GM21576 (cell line): Measurements from ENCODE around the gene OR56A3.
A peak's percentile ranks its signal among the peaks of the same experiment; 100 is the strongest.
"Not testable (repeated sequence)": the region's sequence is repeated elsewhere in the genome, so short reads cannot be mapped to it uniquely, and the experiment has no call there.

Experiments used
- ATAC-seq: cut with Tn5 transposase; IDR thresholded peaks from one replicate; pipeline ENCODE4 v1.9.1; 2021; ENCODE audit warnings: mild to moderate bottlenecking, moderate library complexity; ENCODE audit not compliant: unreplicated experiment

Gene OR56A3, protein sequence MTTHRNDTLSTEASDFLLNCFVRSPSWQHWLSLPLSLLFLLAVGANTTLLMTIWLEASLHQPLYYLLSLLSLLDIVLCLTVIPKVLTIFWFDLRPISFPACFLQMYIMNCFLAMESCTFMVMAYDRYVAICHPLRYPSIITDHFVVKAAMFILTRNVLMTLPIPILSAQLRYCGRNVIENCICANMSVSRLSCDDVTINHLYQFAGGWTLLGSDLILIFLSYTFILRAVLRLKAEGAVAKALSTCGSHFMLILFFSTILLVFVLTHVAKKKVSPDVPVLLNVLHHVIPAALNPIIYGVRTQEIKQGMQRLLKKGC

DNA sequence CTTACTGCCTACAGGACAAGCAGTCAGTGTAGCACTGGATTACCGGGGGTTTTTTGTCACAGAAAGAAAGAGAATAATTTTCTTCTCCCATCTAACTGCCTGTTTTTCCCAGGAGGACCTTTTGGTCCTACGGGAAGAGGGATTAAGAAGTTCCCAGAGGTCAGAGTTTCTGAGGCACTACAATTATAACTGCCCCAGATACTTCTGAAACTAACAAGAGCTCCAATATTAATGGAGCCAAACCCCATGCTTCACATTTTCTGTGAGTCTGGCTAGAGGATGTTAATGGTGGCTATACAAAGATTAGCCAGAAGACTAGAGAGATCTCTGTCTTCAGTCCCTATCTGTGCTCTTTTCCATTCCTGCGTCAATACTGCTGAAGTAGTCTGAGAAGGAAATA is at the start of gene OR56A3:
TSS of gene OR56A3 (plus strand) at position 301 of the 400 bp plus-strand sequence. CDS start 5,096 bp downstream, outside the sequence.
- no peak for ATAC-seq

DNA sequence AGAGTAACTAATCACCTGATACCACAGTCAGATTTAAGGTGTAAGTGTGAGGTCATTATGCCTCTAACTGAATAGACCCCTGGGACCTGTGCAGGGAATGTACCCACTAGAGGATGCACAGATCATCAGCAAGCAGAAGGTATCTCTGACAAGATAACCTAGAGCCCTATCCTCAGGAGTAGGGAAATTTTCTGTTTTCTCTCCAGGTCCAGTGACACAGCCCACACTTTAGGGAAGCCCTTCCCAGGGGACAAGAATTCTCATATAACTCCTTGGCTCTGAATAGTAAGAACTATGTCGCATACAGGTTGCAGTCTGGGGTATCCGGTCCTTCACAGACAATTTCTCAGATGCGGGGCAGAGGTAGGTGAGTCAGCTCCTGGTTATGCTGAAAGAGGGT is 49.1 kb upstream of the OR56A3 start, which contains the start of gene OR52E5:
TSS of gene OR52E5 (plus strand) at position 301 of the 400 bp plus-strand sequence. CDS start 7,569 bp downstream, outside the sequence.
- no peak for ATAC-seq

DNA sequence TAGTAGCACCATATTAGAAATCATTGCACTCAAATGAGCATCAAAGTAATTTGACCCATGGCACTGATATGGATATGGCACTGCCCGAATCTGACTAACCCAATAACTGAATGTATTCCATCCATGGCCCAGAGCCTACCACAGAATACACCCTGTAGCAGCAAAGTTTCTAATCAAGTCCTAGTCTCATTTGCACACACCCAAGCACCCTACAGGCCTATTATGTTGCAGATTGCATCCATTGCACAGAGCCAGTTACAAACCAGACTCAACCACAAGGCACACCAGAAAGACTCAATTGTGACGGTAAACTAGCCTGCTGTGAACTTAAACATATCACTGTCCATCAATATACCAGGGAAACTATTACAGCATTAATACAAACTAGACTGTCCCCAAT is 42.5 kb upstream of the OR56A3 start:
- no peak for ATAC-seq

DNA sequence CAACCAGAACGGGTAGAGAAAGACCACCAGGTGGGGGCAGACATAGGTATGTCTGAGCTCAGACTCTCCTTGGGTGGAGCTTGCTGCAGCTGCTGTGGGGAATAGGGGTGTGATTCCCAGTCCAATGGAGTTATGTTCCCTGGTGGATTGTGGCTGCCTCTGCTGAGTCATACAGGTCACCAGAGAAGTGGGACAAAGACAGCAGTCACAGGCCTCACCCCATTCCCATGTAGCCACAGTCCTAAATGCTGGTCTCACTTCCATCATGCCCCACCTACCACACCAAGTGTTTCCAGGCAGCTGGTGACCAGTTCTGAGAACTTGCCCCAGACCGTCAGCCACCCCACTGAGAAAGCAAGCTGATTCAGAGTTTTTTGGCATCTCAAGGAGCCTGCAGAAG is 31.5 kb upstream of the OR56A3 start:
- ATAC-seq, result no peak

DNA sequence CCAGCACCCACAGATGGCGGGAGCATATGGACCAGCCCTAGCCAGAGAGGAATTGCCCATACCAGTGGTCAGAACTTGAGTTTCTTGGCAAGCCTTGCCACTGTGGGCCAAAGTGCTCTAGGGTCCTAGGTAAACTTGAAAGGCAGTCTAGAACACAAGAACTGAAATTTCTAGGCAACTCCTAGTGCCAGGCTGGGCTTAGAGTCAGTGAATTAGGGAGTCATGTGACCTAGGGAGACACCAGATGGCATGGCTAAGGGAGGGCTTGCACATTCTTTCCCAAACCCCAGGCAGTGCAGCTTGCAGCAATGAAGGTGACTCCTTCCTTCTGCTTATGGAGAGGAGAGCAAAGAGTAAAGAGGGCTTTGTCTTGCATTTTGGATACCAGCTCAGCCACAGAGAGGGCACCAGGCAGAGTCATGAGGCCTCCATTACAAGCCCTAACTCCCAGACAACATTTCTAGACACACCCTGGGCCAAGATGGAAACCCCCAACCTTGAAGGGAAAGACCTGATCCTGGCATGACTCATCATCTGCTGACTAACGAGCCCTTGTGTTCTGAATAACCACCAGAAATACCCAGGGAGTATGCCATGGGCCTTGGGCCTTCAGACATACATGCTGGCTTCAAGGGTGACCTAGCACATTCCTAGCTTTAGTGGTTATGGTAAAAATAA is 19.2 kb upstream of the OR56A3 start:
- ATAC-seq, result peak; percentile 74

DNA sequence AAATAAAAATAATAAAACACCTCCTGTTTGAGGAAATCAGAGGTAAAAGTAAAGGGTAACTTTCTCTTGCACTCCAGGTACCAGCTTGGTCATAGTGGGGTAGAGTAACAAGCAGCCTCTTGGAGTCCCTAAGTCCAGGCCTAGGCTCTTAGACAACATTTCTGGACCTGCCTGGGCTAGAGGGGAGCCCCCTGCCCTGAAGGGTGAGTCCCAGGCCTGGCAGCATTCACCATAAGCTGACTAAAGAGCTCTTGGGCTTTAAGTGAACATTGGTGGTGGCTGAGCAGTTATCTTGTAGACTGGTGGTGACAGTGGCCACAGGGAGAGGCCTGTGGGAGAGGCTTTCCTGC is 18.6 kb upstream of the OR56A3 start:
- peak; percentile 50 for ATAC-seq

DNA sequence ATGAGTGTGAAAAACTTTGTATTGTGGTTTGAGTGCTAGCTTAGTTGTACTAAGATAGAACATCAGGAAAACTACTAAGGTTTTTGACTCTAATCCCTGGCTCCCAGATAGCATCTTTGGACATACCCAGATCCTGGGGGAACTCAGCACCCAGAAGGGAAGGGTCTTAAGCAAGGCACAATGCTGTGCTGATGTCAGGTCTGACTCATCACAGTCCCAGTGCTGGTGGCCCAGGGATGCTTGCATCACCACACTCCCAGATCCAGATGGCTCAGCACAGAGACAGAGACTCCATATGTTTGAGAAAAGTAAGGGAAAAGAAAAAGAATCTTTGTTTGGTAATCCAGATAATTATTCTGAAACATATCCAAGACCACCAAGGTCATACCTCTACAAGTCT is 18.3 kb upstream of the OR56A3 start:
- no peak for ATAC-seq

DNA sequence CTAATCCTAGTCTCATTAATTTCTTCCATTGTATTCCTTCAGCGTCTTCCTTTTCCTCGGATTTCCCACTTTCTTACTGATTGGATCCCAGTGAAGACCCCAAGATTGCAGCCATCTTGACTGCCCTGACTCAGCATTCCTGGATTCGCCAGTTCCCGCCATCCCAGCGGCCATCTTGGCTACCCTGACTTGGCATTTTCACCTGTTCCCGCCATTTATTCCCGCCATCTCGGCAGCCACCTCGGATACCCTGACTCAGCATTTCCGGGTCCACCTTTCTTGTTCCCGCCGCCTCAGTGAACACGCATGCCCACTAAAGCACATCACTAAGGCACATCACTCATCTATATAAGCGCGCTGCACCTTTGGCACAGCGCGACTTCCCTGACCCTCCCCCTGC is 13.8 kb upstream of the OR56A3 start:
- ATAC-seq, result no peak

DNA sequence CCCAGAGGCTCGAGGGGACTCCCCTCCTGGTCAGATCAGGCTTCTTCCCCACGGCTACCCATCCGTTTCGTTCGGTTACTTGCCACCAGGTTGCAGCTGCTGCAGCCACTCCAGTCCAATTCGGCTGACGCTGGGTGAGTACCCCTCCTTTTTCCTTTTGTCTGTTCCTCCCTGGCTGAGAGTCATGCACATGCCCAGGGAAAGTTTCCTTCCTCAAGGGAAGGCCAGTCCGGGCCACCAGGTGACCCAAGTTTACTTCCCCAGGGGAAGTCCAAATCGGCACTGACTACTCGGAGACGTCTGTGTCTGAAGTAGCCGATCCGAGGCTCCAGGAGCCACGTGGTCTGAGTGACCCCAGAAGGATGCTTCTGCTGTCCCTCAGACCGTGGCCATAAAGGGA is 13.2 kb upstream of the OR56A3 start:
- no peak for ATAC-seq

DNA sequence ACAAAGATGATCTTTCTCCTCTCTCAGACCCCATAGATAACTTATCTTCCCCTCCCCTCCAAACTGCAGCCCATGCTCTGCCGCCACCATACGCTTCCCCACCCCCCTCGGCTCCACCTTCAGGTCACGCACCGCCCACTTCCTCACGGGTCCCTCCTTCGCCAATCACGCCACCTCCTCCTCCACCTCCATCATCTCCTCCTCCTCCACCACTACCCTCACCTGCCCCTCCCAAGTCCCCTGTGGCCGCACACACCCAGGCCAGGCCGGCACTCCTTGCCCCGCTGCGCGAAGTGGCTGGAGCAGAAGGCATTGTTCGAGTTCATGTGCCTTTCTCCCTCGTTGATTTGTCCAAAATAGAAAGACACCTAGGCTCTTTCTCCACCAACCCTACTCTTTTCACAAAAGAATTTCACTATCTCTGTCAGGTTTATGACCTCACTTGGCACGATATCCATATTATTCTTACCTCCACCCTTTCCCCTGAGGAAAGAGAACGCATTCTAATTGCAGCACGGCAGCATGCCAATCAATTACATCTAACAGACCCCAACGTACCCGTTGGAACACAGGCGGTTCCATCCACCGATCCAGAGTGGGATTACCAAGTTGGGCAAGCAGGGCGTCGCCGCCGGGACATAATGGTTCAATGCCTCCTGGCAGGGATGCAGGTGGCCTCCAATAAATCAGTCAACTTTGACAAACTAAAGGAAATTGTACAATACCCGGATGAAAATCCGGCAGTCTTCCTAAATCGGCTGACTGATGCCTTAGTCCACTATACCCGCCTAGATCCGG is 12.3 kb upstream of the OR56A3 start:
- ATAC-seq, result no peak

DNA sequence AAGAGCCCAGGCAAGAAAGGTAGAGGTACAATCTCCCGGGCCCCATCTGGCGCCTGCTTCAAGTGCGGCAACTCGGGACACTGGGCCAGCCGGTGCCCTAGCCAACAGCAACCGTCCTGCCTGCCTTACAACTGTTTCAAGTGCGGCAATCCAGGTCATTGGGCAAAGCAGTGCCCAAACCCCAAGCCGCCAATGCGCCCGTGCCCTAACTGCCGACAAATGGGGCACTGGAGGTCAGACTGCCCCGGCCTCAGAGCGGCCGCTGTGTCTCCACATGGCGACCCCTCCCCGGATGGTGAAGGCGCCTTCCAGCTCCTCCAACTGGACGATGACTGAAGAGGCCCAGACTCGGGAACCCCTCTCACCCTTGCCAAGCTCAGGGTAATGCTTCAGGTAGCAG is 11.4 kb upstream of the OR56A3 start:
- ATAC-seq, result no peak

DNA sequence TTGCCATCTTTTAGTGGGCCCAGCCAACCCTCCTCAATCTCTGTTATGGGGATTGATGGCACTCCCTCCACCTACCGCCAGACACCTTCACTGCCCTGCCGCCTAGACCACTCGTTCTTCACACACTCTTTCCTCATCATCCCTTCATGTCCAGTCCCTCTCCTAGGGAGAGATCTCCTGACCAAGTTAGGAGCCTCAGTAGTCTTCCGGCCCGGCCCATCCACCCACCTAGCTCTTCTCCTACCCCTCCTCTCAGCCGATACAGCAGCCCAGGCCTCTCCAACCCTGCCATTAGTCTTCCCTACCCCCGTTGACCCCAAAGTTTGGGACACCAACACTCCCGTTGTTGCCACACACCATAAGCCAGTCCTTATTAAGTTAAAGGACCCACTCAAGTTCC is 11.0 kb upstream of the OR56A3 start:
- ATAC-seq, result no peak

DNA sequence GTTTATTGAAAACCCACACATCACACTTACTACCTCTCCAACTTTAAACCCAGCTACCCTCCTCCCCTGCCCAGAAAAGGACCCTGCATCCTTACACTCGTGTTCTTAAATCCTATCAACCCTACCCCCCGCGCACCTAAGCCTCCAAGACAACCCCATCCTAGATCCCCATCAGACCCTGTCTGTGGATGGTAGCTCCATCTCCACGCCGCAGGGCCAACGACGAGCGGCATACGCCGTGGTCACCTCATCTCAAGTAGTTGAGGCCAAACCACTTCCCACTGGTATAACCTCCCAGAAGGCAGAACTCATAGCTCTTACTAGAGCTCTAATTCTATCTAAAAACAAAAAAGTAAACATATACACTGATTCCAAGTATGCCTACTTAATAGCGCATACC is 9.4 kb upstream of the OR56A3 start:
- ATAC-seq, result no peak

DNA sequence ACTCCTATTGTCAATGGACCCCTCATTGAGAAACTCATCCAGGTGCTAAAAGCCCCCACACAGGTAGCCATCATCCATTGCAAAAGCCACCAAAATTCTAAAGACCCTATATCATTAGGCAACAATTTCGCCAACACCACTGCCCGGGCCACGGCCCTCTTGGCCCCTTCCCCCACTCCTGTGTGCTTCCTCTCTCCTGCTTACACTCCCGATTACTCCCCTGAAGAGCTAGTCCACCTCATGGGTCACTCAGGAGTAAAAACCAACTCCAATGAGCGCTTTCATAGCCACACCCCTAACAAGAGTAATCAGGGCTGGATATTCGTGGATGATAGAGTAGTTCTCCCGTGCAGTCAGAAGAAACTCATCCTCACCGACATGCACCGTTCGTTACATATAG is 8.9 kb upstream of the OR56A3 start:
- ATAC-seq, result no peak

DNA sequence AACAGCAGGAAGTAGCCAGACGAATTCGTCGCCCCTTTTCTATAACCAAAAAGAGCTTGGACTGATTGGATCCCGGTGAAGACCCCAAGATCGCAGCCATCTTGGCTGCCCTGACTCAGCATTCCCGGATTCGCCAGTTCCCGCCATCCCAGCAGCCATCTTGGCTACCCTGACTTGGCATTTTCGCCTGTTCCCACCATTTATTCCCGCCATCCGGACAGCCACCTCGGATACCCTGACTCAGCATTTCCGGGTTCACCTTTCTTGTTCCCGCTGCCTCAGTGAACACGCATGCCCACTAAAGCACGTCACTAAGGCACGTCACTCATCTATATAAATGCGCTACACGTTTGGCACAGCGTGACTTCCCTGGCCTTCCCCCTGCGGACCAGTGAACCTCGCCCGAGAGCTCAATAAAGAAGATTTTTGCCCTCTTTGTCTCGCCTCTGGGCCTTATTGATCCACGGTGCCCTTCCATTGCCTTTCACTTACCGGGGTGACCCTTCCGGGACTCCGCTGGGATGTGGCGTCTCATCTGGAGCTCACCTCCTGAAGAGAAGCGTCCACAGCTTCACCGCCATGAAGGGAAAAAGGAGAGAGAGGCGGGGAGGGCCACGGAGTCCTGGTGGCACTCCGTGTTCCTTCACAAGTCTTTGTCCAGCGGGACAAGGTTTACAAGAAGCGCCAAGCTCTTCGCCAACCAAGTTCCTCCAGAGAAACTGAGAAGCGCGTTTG is 4.0 kb upstream of the OR56A3 start:
- ATAC-seq, result no peak

DNA sequence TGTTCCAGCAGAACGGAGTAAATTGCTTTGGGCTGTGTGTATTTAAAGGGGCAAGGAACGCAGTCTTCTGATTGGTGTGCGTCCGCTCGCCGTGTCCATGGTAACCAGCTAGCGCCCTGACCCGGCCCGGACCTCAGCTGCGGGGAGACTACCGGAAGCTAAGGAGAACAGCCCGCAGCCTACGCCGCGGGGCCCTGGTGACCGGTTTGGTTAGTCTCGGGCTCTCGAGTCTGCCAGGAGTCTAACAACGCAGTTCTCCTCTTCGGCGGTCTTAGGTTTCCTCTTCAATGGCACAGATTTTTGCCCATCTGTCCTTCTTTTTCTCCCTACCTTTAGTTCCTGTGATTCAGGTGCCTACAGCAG is 3.5 kb upstream of the OR56A3 start:
- ATAC-seq, result no peak

DNA sequence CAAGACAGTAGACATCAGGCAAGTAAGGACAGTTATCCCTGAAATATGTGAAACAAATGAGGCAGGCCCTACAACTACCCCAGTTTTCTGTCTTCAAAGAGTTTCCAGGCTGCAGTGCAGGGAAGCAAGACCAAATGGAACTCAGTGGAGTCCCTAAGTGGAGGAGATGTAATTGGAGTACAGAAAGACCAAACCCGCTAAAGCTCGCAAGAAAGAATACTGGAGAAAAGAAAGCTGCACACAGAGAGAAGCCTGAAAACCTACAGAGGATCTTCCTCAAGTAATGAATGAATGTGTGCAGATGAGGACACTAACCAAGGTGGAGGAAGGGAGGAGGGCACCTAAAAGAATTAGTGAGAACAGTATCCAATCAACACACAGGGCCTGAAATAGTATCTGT is 1.3 kb upstream of the OR56A3 start:
- ATAC-seq, result no peak

DNA sequence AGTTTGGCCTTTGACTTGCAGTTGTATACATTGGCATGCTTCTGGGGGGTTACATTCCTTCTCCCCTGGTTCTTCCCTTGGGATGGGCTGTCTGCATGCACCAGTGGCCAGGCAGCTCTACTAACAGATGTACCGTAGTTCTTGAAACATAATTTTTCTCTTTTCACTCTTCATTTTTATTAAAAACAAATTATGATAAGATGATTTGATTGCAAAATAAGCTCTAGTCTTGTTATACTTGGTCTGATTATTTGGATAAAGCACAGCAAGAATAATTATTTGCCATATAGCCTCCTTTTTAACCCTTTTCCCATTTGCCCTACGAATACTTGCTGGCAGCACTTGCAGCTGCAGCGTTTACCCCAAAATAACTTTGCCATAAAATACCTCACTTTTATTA is 13.5 kb downstream of the OR56A3 start:
- ATAC-seq, result no peak

DNA sequence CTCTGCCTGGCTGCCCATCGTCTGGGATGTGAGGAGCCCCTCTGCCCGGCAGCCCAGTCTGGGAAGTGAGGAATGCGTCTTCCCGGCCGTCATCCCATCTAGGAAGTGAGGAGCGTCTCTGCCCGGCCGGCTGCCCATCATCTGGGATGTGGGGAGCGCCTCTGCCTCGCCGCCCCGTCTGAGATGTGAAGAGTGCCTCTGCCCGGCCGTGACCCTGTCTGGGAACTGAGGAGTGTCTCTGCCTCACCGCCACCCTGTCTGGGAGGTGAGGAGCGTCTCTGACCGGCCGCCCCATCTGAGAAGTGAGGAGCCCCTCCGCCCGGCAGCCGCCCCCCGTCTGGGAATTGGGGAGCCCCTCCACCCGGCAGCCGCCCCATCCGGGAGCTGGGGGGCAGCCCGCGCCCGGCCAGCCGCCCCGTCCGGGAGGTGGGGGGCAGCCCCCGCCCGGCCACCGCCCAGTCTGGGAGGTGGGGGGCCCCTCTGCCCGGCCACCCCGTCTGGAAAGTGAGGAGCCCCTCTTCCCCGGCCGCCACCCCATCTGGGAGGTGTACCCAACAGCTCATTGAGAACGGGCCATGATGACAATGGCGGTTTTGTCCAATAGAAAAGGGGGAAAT is 18.8 kb downstream of the OR56A3 start:
- not testable (repeated sequence) for ATAC-seq

DNA sequence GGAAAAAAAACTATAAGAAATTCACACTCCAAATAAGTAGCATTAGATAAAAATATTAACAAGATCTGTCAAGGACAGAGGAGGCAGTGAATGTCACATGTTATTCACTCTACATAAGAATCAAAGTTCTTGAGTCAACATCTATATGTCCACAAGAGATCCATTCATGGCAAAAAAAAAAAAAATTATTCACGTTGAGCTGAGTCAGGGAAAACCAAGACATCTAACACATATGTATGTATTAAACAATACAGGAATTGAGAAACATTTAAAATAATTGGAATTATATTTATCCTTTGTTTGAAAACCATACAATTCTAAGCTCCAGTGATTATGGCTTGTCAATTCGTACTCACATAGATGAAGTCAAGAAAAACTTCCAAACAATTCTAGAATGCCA is 24.9 kb downstream of the OR56A3 start:
- no peak for ATAC-seq

DNA sequence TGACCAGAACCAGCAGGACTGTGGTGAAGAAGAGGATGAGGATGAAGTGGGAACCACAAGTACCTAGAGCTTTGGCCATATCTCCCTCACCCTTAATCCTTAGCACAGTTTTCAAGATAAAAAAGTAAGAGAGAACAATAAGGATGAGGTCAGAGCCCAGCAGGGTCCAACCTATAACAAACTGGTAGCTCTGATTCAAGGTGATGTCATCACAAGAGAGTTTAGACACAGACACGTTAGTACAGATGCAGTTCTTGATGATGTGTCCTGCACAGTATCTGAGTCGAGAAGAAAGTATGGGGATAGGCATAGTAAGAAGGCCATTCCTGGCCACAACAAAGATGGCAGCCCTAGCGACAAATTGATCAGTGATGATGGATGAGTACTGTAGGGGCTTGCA is 25.7 kb downstream of the OR56A3 start:
- no peak for ATAC-seq
